ENCODE data around the gene MIA. TPM values are rescaled to one million over a fixed set of nuclear protein-coding genes. Genes with fewer than 3 reads are reported as not detected.
A peak's percentile ranks its signal among the peaks of the same experiment; 100 is the strongest.
"Not testable (repeated sequence)": the region's sequence is repeated elsewhere in the genome, so short reads cannot be mapped to it uniquely, and the experiment has no call there.

MIA gene
- 1 to 10 TPM; 1.4 to 8.6 (median 2.5) TPM for total RNA-seq
- long read RNA-seq, donor 1, partial matches to known transcripts = 0 of 2 reads
- long read RNA-seq, donor 1, other reads (novel, unspliced or antisense) = 0 of 2 reads
- long read RNA-seq, donor 2 = 0 reads

GRCh38 chr19:40774916-40775631, at the start of gene MIA:
Gene MIA, plus strand, starts transcription at chr19:40775521. Its CDS starts 22 bp downstream, at chr19:40775543.
- peaks cover 4% of the 10 kb centered on the region for H3K4me1 ChIP-seq (ENCODE audit: low read depth)
- TF ChIP-seq CTCF (IDR thresholded peaks at IDR 0.05) = no peak
- no peaks in the 10 kb centered on the region for H3K9me3 ChIP-seq

GRCh38 chr19:40726279-40726678, 49.0 kb upstream of the MIA start:
- no peak for ATAC-seq
- Histone ChIP-seq H3K9me3 (no peaks in the 10 kb centered on the region), H3K4me3 (no peak overlapping the region), H3K4me1 (ENCODE audit: low read depth) (peaks cover 8% of the 10 kb centered on the region), H3K36me3 (ENCODE audit: low read depth) (peaks cover 4% of the 10 kb centered on the region)
- intact Hi-C loops (cut with DNase I, micrococcal nuclease) = no loop called here
- TF ChIP-seq CTCF (IDR thresholded peaks at IDR 0.05) = no peak
- DNase-seq = no peak

More at GRCh38 chr19:40774916-40775631, at the start of gene MIA:
- DNase-seq = no peak
- no peaks in the 10 kb centered on the region for H3K36me3 ChIP-seq (ENCODE audit: low read depth)
- intact Hi-C loops (cut with DNase I, micrococcal nuclease) = no loop called here
- no peak within 1 kb of the TSS for H3K4me3 ChIP-seq
- ATAC-seq = no peak

GRCh38 chr19:40730065-40730464, 45.3 kb upstream of the MIA start:
- intact Hi-C loops (cut with DNase I, micrococcal nuclease); H3K4me3 ChIP-seq; DNase-seq; H3K36me3 ChIP-seq (ENCODE audit: low read depth); H3K9me3 ChIP-seq; H3K4me1 ChIP-seq (ENCODE audit: low read depth): not testable (repeated sequence)
- peak; percentile 17 for ATAC-seq

GRCh38 chr19:40732304-40732703, 43.0 kb upstream of the MIA start:
- H3K9me3 ChIP-seq; ATAC-seq; DNase-seq; H3K36me3 ChIP-seq (ENCODE audit: low read depth); intact Hi-C loops (cut with DNase I, micrococcal nuclease); H3K4me1 ChIP-seq (ENCODE audit: low read depth); H3K4me3 ChIP-seq: not testable (repeated sequence)

GRCh38 chr19:40733149-40733548, 42.2 kb upstream of the MIA start:
- ATAC-seq (no peak), DNase-seq (peak in 1 of 3 donors; percentile 24)
- H3K4me1 ChIP-seq (ENCODE audit: low read depth) = peaks cover 5% of the 10 kb centered on the region
- H3K9me3 ChIP-seq = no peaks in the 10 kb centered on the region
- intact Hi-C loops (cut with DNase I, micrococcal nuclease) = no loop called here
- TF ChIP-seq CTCF (IDR thresholded peaks at IDR 0.05) = no peak
- no peak overlapping the region for H3K4me3 ChIP-seq
- peaks cover 9% of the 10 kb centered on the region for H3K36me3 ChIP-seq (ENCODE audit: low read depth)

GRCh38 chr19:40735013-40735771, 40.1 kb upstream of the MIA start:
- intact Hi-C loops (cut with DNase I, micrococcal nuclease) = no loop called here
- Histone ChIP-seq H3K4me3 (no peak overlapping the region), H3K36me3 (ENCODE audit: low read depth) (peaks cover 5% of the 10 kb centered on the region), H3K9me3 (no peaks in the 10 kb centered on the region), H3K4me1 (ENCODE audit: low read depth) (peaks cover 5% of the 10 kb centered on the region)
- no peak for TF ChIP-seq CTCF (IDR thresholded peaks at IDR 0.05)
- ATAC-seq (peak; percentile 50), DNase-seq (no peak)
